Activated CD4-positive, alpha-beta memory T cell treated with anti-CD3 and anti-CD28 coated beads for 36 hours (primary cell): ENCODE data around the gene GNG14. TPM values are rescaled to one million over a fixed set of nuclear protein-coding genes. Genes with fewer than 3 reads are reported as not detected.
A peak's percentile ranks its signal among the peaks of the same experiment; 100 is the strongest.

ENCODE experiments used
- CTCF ChIA-PET: fragments of 350-600 bp; sonication (Branson Sonifier 250); formaldehyde crosslinking; loops from one replicate; lab custom pipeline; 2021; ENCODE audit warnings: antibody characterized with exemption, inconsistent platforms; lab: Charles Lee
- POLR2A ChIA-PET: fragments of 350-600 bp; sonication (Branson Sonifier 250); formaldehyde crosslinking; loops from one replicate; lab custom pipeline; 2021; ENCODE audit warnings: antibody characterized with exemption; lab: Charles Lee
- DNase-seq: peaks from one replicate; pipeline ENCODE4 v3.0.0-alpha.2; 2020
- H3K27ac Mint-ChIP-seq: one replicate; pipeline ENCODE4 v1.8.0; 2021; ENCODE audit warnings: mixed read lengths
- H3K27me3 Mint-ChIP-seq: one replicate; pipeline ENCODE4 v1.8.0; 2021; ENCODE audit warnings: mixed read lengths
- H3K36me3 Mint-ChIP-seq: one replicate; pipeline ENCODE4 v1.8.0; 2021; ENCODE audit warnings: mixed read lengths
- H3K4me1 Mint-ChIP-seq: one replicate; pipeline ENCODE4 v1.8.0; 2021; ENCODE audit warnings: low read depth, mixed read lengths
- H3K4me3 Mint-ChIP-seq: one replicate; pipeline ENCODE4 v1.8.0; 2021; ENCODE audit warnings: mild to moderate bottlenecking, mixed read lengths
- H3K9me3 Mint-ChIP-seq: one replicate; pipeline ENCODE4 v1.8.0; 2021; ENCODE audit warnings: mixed read lengths
- intact Hi-C: fragments of 100-400 bp; cut with micrococcal nuclease; formaldehyde crosslinking; loops from one replicate; pipeline ENCODE4 v1.15.1; 2023
- total RNA-seq, 2 experiments: library from RNA; stranded (reverse); gene quantifications; one replicate each; pipeline ENCODE4 v1.2.3, GENCODE V29; 2021

GNG14 gene
- total RNA-seq, 2 experiments from 2014 or later: not detected

DNA sequence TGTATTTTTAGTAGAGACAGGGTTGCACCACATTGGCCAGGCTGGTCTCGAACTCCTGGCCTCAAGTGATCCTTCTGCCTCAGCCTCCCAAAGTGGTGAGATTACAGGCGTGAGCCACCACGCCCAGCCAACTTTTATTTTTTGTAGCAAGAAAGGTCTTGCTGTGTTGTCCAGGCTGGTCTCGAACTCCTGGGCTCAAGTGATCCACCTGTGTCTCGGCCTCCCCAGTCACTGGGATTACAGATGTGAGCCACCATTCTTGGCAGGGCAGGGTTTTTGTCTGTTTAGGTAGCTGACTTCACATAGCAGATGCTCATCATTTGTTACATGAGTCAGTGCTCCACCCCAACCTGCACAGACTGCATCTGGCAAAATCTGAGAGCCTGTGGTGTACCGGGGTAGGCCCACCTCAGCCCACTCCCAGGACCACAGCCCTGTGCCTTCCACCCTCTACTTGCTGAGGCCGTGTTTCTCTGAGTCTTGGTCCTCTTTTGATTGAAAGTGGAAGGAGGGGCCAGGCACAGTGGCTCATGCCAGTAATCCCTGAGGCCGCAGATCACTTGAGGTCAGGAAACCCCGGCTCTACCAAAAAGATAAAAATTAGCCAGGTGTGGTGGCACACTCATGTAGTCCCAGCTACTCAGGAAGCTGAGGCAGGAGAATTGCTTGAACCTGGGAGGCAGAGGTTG lies 40.1 kb downstream of the GNG14 start:
- ChIA-PET POLR2A (no interaction called here), CTCF (interaction anchor here (2.1 kb wide), 1 partner anchor 30 kb away, joined by 5 read pairs; no protein-coding TSS in a partner anchor)
- Mint-ChIP-seq H3K36me3 (peaks cover 40% of the 10 kb centered on the region), H3K4me1 (peaks cover 30% of the 10 kb centered on the region), H3K9me3 (no peaks in the 10 kb centered on the region), H3K27me3 (no peaks in the 10 kb centered on the region), H3K4me3 (no peak overlapping the region), H3K27ac (no peak overlapping the region)
- no peak for DNase-seq
- intact Hi-C loops: no loop called here

DNA sequence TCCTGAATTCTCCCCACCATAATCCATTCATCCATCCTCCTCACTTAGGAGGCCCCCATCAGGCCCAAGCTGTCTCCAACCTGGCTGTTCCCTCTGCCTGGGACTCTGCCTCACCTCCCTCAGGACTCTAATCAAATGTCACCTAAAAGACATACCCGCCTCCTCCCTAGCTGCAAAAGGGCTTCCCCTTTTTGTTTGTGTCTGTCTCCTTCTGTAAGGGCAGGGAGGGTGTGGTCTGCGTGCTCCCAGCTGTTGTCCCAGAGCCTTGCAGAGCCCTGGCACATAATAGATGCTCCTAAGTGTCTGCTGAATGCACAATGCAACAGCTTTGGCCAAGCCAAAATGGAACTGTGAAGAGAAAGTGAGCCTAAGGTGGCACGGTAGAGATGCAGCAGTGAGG lies 42.3 kb downstream of the GNG14 start:
- POLR2A ChIA-PET: no interaction called here
- Mint-ChIP-seq H3K36me3 (peaks cover 46% of the 10 kb centered on the region), H3K27me3 (no peaks in the 10 kb centered on the region), H3K9me3 (no peaks in the 10 kb centered on the region), H3K4me1 (peaks cover 32% of the 10 kb centered on the region), H3K4me3 (no peak overlapping the region), H3K27ac (no peak overlapping the region)
- DNase-seq: no peak
- intact Hi-C loops: no loop called here
- CTCF ChIA-PET: interaction anchor here (2.1 kb wide), 1 partner anchor 28 kb away, joined by 5 read pairs; no protein-coding TSS in a partner anchor

DNA sequence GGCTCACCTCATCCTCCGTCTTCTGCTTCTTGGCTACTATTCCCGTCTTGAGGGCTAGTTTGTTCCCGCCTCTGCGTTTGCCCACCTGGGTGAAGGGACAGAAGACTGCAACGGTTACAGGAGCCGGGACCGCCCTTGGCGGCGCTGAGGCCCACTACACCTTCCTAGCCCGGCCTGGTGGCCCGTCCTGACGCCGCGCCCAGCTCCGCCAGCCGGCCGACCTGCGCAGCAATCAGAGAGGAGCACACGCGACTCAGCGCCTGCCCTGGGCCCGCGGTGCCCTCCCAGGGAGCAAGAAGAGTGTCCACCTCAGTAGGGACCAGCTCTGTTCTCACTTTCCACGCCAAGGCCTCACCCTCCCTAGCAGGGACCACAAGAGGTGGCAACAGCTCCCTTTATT lies 43.5 kb downstream of the GNG14 start:
- no peaks in the 10 kb centered on the region for H3K9me3 Mint-ChIP-seq
- DNase-seq: no peak
- H3K27ac Mint-ChIP-seq: no peak overlapping the region
- H3K4me3 Mint-ChIP-seq: no peak overlapping the region
- H3K4me1 Mint-ChIP-seq: peaks cover 35% of the 10 kb centered on the region
- ChIA-PET CTCF (interaction anchor here (0.7 to 3.1 kb wide), 5 partner anchors 9 to 35 kb away, joined by 3 to 44 read pairs (median 5); partner anchors contain the start of gene TNPO2), POLR2A (interaction anchor here (1.1 kb wide), 1 partner anchor 9 kb away, joined by 6 read pairs; no protein-coding TSS in a partner anchor)
- no peaks in the 10 kb centered on the region for H3K27me3 Mint-ChIP-seq
- H3K36me3 Mint-ChIP-seq: peaks cover 46% of the 10 kb centered on the region
- intact Hi-C loops: no loop called here

DNA sequence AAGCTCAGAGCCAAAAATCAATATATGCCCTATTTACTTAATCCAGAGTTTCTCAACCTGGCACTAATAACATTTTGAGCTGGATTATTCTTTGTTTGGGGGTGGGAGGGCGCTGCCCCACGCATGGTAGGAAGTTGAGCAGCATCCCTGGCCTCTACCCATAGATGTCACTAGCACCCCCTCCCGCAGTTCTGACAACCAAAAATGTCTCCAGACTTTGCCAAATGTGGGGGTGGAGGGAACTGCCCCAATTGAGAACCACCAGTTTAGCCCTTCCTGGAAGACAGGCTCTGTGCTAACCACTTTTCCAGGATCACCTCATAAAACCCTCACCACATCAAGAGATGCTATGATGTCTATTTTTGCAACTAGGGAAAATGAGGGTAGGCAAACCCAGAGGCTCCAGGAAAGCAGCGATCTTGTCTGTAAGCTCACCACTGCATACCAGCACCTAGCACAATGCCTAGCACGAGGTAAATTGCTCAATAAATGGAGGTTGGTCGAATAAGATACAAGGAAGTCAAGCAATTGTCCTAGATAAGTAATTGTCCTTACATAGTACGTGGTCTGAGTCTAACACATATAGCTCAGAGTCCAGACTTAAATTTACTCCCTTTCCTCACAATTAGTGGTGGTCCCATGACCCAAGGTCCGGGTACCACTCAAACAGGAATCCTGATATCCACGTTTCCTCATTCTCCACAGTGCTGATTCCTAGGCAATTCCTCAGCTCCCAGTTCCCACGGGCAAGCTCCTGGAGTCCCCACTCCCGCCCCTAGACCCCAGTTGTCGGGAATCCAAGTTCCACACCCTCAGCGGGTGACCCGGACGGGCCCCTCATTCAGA lies 45.8 kb downstream of the GNG14 start:
- peak overlapping the region; percentile 94 for H3K4me3 Mint-ChIP-seq
- H3K9me3 Mint-ChIP-seq: no peaks in the 10 kb centered on the region
- ChIA-PET CTCF (interaction anchor here (0.8 to 8.5 kb wide), 14 partner anchors 12 to 186 kb away, joined by 3 to 116 read pairs (median 6); partner anchors contain the start of genes FBXW9, JUNB, PRDX2 and RNASEH2A), POLR2A (interaction anchor here (0.6 to 3.6 kb wide), 10 partner anchors 9 to 1128 kb away, joined by 3 to 73 read pairs (median 4); partner anchors contain the start of genes DHPS, FBXW9, GCDH and JUNB)
- H3K27ac Mint-ChIP-seq: peak overlapping the region; percentile 96
- DNase-seq: peak; percentile 78
- H3K36me3 Mint-ChIP-seq: peaks cover 36% of the 10 kb centered on the region
- H3K4me1 Mint-ChIP-seq: peaks cover 44% of the 10 kb centered on the region
- H3K27me3 Mint-ChIP-seq: no peaks in the 10 kb centered on the region
- intact Hi-C loops: loop anchor here (1.0 kb wide), 1 partner anchor 10 kb away; the partner anchor contains the start of gene TNPO2

DNA sequence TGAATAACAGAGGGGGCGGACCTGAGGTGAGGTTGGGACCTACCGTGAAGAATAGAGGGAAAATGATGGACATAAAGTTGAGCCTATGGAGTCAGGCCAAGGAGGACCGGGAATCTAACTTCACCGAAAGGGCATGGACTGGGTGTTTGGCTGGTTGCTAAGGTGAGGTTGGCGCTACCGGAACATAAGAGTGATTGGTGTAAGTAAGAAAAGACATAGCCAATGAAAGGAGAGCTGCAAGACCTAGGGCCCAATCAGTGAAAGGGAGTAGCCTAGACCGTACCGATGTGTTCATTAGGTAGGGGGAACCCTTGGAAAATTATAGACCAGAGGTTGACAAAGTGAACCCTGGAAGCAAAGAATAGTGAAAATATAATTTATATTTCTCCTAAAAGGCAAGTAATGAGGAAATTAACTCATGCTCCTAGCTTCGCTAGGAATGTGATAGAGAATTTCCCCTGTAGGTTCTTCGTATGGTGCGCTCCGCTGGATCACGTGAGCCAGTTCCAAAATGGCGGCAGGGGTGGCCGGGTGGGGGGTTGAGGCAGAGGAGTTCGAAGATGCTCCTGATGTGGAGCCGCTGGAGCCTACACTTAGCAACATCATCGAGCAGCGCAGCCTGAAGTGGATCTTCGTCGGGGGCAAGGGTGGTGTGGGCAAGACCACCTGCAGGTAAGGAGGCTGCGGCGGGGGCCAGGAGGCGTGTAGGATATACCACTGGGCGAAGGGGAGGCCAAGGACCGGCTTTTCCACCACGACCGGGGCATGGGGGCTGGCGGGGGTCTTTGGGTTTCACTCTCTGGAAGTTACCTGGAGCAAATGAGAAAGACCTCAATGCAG lies 49.4 kb downstream of the GNG14 start, which contains the start of gene GET3:
GET3 (plus strand) TSS at position 503 of the 840 bp plus-strand sequence; CDS start at position 512, 9 bp downstream.
- intact Hi-C loops: loop anchor here (1.0 to 5.0 kb wide), 3 partner anchors 15 to 200 kb away; partner anchors contain the start of genes CALR and JUNB
- H3K9me3 Mint-ChIP-seq: no peaks in the 10 kb centered on the region
- H3K36me3 Mint-ChIP-seq: peaks cover 28% of the 10 kb centered on the region
- POLR2A ChIA-PET: interaction anchor here (0.7 to 2.3 kb wide), 4 partner anchors 14 to 55 kb away, joined by 3 to 16 read pairs (median 4); partner anchors contain the start of genes FBXW9, JUNB and TNPO2
- H3K27me3 Mint-ChIP-seq: no peaks in the 10 kb centered on the region
- CTCF ChIA-PET: interaction anchor here (0.6 to 8.5 kb wide), 9 partner anchors 14 to 148 kb away, joined by 3 to 116 read pairs (median 3); partner anchors contain the start of genes PRDX2, THSD8 and TNPO2
- H3K4me1 Mint-ChIP-seq: peaks cover 33% of the 10 kb centered on the region
- DNase-seq: peak; percentile 88
- peak within 1 kb of the TSS; percentile 93 for H3K27ac Mint-ChIP-seq
- peak within 1 kb of the TSS; percentile 100 for H3K4me3 Mint-ChIP-seq

DNA sequence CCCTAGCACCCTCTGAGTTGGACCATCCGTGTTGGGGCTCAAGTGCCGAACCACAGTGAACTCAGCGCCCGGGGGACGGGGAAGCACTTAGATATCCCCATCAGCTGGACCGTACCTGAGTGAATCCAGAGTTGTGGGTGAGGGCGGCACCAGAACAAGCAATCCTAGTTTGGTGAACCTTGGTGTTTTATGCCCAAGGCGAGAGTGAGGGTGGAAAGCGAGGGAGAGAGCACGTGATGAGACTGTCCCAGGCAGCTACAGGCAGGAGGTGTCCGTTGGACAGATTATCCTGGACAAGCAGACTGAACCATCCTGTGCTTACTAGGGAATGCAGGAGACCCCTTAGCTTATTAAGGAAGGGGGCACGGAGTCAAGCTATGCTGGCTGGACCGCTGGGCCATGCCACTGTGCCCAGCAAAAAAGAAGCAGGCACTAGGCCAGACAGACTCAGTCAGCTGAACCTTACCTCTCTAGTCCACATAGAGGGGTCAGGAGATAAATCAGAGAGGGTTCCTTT lies 50.1 kb downstream of the GNG14 start:
- Mint-ChIP-seq H3K27ac (no peak overlapping the region), H3K4me3 (peak overlapping the region; percentile 100)
- CTCF ChIA-PET: interaction anchor here (1.0 to 8.5 kb wide), 7 partner anchors 14 to 59 kb away, joined by 3 to 116 read pairs (median 4); partner anchors contain the start of gene TNPO2

More for the DNA sequence above, 50.1 kb downstream of the GNG14 start:
- H3K9me3 Mint-ChIP-seq: no peaks in the 10 kb centered on the region
- H3K4me1 Mint-ChIP-seq: peaks cover 28% of the 10 kb centered on the region
- no peak for DNase-seq
- H3K27me3 Mint-ChIP-seq: no peaks in the 10 kb centered on the region
- peaks cover 29% of the 10 kb centered on the region for H3K36me3 Mint-ChIP-seq
- POLR2A ChIA-PET: interaction anchor here (0.8 to 2.3 kb wide), 3 partner anchors 14 to 41 kb away, joined by 3 to 16 read pairs (median 4); partner anchors contain the start of genes FBXW9 and TNPO2
- intact Hi-C loops: loop anchor here (1.0 to 5.0 kb wide), 3 partner anchors 16 to 199 kb away; partner anchors contain the start of genes CALR and JUNB

Other genes with a start within 250 kb of the GNG14 start
- 1 to 10 TPM; 5.1 to 5.3 TPM for gene ZNF443, start 247.0 kb upstream of the GNG14 start, total RNA-seq
- 1 to 10 TPM; 1.5 to 2.4 TPM for gene ZNF709, start 203.2 kb upstream of the GNG14 start, total RNA-seq
- gene ZNF564, start 136.5 kb upstream of the GNG14 start, total RNA-seq: 1 to 10 TPM; 6.5 to 7.0 TPM
- gene ZNF490, start 77.2 kb upstream of the GNG14 start, total RNA-seq: 1 to 10 TPM; 6.9 to 7.0 TPM
- 10 to 100 TPM; 18.2 to 19.1 TPM for gene ZNF791, start 77.1 kb upstream of the GNG14 start, total RNA-seq
- gene MAN2B1, start 21.3 kb upstream of the GNG14 start, total RNA-seq: 100 to 1,000 TPM; 123 to 127 TPM
- 10 to 100 TPM; 17.1 to 17.8 TPM for gene WDR83, start 21.2 kb upstream of the GNG14 start, total RNA-seq
- 100 to 1,000 TPM; 126 to 127 TPM for gene DHPS, start 6.1 kb upstream of the GNG14 start, total RNA-seq
- 1 to 10 TPM; 6.6 to 7.0 TPM for gene FBXW9, start 8.6 kb downstream of the GNG14 start, total RNA-seq
- 10 to 100 TPM; 65.2 to 76.4 TPM for gene TNPO2, start 35.9 kb downstream of the GNG14 start, total RNA-seq
- gene TRIR, start 46.7 kb downstream of the GNG14 start, total RNA-seq: 100 to 1,000 TPM; 167 to 182 TPM
- 10 to 100 TPM; 54.2 TPM for gene GET3, start 49.5 kb downstream of the GNG14 start, total RNA-seq
- gene BEST2, start 63.8 kb downstream of the GNG14 start, total RNA-seq: not detected
- 10 to 100 TPM; 20.2 to 22.2 TPM for gene HOOK2, start 87.6 kb downstream of the GNG14 start, total RNA-seq
- 100 to 1,000 TPM; 409 to 411 TPM for gene JUNB, start 103.5 kb downstream of the GNG14 start, total RNA-seq
- gene PRDX2, start 113.8 kb downstream of the GNG14 start, total RNA-seq: 100 to 1,000 TPM; 253 to 258 TPM
- gene THSD8, start 114.1 kb downstream of the GNG14 start, total RNA-seq: 10 to 100 TPM; 42.4 to 44.6 TPM
- 10 to 100 TPM; 61.9 to 66.8 TPM for gene RNASEH2A, start 118.6 kb downstream of the GNG14 start, total RNA-seq
- gene RTBDN, start 146.6 kb downstream of the GNG14 start, total RNA-seq: not detected
- 1 to 10 TPM; 1.7 to 2.3 TPM for gene MAST1, start 150.5 kb downstream of the GNG14 start, total RNA-seq
- gene DNASE2, start 193.5 kb downstream of the GNG14 start, total RNA-seq: 10 to 100 TPM; 27.0 to 27.5 TPM
- under 1 TPM; 0.12 to 0.19 TPM for gene KLF1, start 199.2 kb downstream of the GNG14 start, total RNA-seq
- gene GCDH, start 203.2 kb downstream of the GNG14 start, total RNA-seq: 10 to 100 TPM; 33.6 to 34.4 TPM
- gene SYCE2, start 231.3 kb downstream of the GNG14 start, total RNA-seq: 1 to 10 TPM; 3.0 to 4.2 TPM
- 100 to 1,000 TPM; 109 to 110 TPM for gene FARSA, start 245.7 kb downstream of the GNG14 start, total RNA-seq